ENCODE results near the gene NFATC1. TPM values are rescaled to one million over a fixed set of nuclear protein-coding genes. Genes with fewer than 3 reads are reported as not detected.

The NFATC1 gene
- total RNA-seq, 1 donor from 2014 or later = 1.1 TPM

DNA sequence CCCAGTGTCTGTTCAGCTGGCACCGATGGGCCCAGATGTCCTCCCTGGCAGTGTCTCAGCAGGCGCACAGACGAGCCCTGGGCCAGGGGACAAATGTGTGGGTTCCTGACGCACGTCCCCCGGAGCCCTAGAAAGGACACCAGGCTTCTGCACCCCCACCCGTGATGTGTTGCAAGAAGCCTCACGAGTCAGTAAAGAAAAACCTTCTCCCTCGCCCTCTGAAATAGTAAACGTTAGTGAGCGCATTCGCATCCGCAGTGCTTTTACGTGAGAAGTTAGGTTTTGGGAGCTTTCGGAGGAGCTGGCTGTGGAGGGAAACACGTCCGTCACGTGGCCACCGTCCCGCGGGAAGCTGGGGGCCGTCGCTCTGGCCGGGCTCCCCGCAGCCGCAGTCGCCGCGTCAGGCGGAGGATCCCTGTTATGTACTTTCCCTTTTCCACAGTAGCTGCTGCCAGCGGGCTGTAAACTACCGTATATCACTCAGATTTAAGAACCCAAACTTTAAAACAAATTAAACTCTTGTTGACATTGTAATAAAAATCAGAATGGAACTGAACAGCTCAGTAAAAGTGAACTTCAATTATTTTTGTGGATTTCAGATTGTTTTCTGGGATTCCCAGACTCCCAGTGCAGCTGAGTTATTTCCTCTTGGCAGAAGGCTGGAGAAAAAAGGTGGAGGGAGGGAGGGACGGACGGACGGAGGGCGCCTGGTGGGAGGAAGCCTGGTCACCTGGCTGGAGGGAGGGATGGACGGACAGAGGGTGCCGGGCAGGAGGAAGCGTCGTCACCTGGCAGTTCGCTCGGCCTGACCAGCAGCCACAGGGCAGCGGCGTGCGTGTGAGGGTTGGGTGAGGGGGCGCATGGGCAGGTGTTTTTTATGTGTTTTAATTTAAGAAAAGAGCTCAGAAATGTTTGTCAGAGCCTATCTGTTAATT is 112.1 kb downstream of the NFATC1 start:
- peak; percentile 22 for DNase-seq (ENCODE audit: low read depth)

DNA sequence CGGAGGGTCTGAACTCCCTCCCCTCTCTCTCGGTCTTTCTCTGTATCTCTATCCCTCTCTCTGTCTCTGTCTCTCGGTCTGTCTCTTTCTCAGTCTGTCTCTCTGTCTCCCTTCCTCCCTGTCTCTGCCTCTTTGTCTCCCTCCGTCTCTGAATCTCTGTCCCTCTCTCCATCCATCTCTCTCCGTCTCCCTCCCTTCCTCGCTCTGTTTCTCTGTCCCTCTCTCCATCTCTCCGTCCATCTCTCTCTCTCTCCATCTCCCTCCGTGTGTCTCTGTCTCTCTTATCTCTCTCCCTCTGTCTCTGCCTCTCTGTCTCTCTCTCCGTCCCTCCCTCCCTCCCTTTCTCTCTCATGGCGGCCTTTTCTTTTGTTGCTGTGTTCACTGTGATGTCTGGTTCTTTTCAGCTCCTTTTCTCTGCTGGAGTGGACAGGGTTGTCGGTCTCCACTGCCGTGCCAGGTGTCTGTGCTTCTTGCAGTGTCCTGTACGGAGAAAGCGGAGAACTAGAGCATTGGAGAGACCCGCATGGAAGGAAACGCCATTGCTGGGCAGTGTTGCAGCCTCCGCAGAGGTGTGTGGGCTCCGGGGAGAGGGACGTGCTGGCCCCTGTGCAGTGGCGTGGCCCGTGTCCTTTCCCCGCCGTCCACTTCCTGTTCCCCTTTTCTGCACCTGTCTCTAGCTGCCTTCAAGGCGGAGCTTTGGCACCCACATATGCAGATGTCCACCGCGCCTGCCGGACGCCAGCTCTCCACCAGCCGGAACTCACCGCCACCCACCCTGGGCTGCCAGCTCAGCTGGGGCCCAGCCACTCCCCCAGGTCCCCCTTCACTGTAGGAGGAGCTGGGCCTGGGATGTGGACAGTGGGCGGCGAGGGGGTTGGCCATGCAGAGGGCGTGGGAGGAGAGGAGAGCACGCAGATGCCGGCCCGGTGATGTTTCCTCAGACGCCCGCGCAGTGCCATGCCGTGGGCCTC is 113.1 kb downstream of the NFATC1 start:
- no peak for DNase-seq (ENCODE audit: low read depth)

DNA sequence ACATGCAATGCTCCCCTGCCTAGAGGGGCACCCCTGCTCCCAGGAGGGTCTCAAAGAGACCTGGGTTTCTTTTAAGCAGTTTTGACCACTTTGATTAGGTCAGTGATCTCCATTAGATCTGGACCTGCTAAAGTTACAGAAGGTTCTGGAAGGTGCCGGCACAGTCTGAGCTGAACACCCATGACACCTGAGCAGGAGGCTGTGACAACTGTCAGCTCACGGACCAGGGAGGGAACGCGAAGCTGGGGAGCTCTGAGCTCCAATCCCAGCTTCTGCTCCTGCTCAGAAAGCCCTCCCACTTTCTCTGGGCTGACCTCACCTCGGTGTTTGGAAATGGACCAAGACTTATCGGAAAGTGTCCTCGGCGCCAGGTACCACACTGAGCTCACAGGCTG is 113.8 kb downstream of the NFATC1 start:
- no peak for DNase-seq (ENCODE audit: low read depth)

DNA sequence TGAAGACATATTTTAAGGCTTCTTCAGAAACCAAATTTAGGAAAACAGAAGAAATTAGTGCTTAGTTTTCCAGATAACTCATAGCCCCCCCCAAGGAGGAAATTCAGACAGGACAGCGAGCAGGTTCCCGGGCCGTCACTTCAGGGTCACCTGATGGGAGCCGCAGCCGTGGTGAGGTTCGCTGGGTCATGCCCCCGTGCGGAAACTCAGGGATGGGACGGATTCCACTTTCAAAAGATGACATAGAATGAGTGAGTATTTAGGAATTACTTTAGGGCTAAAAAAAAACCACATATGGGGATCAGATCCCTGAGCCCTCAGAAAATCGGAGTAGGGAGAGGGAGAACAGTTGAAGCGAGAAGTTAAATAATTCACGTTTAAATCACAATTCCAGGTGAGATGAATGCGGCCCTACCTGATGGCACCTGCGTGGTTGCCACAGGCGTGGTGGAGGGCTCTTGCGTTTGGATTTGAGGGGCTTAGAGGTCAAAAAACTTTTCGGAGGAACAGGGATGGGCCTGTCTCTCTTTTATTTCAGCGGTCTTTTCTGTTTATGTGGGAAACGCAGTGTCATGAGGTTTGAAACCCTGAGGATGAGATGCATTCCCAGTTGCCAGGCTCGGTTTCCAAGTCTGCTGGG is 114.4 kb downstream of the NFATC1 start:
- DNase-seq (ENCODE audit: low read depth) = no peak

DNA sequence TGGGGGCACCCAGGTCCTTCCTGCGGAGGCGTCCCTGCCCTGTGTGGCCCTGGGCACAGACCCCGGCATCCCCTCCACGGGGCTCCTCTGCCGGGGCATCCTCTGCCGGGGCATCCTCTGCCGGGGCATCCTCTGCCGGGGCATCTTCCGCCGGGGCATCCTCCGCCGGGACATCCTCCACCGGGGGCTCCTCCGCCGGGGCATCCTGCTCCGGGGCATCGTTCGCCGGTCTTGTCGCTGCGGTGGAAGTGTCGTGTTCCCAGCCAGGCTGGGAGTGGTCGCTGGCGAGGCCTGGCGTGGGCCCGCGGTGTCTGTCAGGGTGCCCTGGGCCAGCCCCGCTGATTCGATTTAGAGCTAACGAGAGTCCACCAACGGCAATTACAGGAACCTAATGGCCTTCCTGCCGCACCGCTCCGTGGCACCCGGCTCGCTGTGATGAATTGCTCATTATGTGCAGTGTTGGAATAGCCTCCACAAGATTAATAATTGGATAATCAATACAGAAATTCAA is 115.1 kb downstream of the NFATC1 start:
- no peak for DNase-seq (ENCODE audit: low read depth)

DNA sequence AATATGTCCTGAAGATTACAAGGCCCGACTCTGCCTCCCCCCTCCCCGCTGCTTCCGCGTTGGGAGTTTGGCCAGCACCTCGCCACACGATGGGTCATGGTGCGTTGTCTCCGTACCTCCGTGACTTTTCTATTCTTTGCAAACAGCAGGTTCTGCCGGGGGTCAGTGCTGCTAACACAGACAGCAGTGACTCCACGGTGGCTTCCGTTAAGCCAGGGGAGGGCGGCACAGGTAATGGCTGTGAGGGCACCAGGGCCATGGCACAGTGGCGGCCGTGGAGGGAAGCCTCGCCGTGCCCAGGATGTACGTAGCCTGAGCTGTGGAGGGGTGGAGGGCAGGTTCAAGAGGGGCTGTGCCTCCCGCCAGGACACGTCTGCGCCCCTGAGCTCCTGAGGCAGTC is 115.5 kb downstream of the NFATC1 start:
- DNase-seq (ENCODE audit: low read depth) = no peak

- DNase-seq (ENCODE audit: low read depth) = no peak
These were observed 116.1 kb downstream of the NFATC1 start for GRCh38 chr18:79511671-79512301.

DNA sequence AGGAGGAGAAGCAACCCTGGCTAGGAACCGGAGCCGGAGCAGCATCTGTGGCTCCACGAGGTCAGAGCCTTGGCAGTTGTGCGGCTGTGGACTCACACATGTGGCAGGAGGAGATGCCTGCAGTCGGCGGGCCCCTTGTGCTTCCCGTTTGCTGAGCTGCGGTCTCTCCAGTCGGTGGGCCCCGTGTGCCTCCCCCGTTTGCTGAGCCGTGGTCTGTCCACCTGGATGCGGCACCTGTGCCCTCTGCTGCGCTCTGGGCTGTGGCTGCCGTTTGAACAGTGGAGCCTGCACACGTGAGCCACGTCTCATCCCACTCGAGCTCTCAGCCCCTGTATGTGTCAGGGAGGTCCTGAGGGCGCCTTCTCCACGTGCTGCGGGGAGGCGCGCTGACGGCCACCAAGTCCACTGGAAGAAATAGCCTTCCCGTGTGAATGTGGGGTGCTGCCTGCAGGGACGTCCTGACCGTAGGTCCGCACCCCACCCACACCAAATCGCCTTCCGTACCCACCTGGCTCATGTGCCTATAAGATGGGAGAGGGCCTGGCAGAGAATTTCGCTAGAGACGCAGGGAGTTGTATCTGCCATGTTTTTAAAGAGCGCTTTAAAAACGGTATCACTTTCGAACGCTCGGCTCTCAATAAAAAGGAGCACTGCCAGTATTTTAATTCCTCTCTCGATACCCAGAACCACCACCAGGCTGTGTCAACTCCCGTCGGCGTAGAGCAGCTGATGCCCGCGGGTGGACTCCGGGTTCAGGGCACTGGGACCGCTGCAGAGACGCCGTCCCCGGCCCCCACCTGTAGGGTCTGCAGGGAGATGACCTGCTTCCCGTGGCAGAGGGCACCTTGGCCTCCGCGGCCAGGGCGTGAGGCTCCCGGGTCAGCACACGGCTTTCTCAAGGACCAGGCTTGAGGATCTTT is 117.0 kb downstream of the NFATC1 start:
- no peak for DNase-seq (ENCODE audit: low read depth)

GRCh38 chr18:79513381-79514081 is 117.8 kb downstream of the NFATC1 start:
- no peak for DNase-seq (ENCODE audit: low read depth)

DNA sequence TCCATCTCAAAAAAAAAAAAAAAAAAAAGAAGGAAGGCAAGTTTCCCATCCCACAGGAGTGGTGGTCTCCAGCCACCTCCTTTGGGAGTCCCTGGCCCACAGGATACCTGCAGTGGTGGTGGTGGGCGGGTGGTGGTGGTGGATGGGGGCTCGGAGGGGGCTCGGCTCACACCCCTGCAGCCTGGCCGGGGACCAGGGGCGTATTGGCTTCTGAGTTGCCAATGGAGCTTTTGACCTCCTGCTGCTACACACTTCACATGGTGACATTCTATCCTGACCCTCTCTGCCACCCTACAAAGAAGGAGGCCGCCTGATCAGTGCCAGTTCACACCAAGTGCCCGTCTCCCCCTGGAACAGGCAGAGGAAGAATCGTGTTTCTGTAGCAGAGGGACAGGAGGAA is 119.6 kb downstream of the NFATC1 start:
- no peak for DNase-seq (ENCODE audit: low read depth)

DNA sequence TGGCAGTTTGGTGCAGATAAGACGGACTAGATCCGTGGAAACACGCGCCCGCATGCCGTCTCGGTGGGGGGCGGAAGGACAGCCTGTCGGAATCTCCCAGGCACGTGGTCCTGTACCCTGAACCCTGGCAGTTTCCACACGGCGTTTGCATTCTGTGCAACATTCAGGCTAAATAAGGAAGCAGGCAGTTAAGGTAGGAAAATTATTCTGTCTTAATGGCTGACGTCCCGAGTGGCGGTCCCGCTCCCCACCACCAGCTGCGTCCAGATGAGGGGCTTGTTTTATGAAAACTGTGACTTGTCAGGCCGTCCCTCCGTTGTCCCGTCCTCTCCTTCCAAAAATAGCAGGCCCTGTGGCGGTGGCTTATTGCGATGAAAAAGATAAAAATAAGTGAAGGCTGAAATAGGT is 120.2 kb downstream of the NFATC1 start:
- no peak for DNase-seq (ENCODE audit: low read depth)

DNA sequence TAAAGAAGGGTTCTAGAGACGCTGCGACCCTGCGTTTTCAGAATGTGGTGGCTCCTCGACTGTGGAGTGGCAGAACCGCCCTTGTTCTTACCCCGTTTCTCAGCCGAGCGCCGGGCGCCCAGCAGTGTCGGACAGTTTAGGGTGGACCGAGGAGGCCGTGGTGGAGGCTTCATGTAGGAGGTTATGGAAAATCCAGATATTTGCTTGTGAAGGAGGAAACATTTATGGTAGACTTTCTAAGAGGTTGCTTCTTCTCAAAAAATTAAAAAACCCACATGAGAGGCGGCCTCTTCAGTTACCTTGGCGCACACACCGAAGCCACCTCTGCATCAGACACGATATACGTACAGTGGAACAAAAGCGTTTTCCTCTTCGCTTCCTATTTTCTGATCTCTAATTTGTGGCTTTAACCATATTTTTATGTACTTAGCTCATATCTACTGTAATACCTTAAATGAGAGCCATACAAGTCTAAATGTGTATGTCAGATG is 120.8 kb downstream of the NFATC1 start:
- DNase-seq (ENCODE audit: low read depth) = no peak

- DNase-seq (ENCODE audit: low read depth) = no peak
These were observed 121.6 kb downstream of the NFATC1 start for GRCh38 chr18:79517341-79517740.

DNA sequence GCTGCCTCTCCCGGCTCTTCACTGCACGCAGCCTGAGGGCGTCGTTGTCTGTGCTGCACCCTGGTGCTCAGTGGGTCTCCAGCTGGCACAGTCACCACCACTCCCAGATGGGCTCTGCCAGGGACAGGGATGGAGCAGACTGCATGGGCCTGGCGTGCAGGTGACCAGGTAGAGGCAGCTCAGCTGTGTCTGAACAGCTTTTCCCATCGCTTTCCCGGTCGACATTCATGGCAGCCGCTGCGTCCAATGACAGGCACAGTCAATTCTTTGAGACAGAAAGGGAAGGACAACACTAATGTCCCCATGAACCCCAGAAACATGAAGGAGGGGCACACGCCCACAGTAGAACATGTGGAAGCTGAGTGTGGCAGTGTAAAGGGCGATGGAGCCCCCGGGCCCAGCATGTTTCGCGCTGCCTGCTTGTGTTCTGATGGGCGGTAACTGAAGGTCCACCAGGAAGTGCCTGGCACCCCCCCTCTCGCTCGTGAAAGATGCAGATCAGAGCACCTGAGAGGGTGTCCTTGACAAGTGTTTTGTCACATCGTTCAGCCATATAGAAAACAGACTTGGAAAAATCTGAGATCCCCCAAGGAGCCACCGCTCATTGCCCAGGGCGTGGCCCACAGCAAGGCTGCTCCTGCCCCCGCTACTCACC is 122.4 kb downstream of the NFATC1 start:
- DNase-seq (ENCODE audit: low read depth) = no peak

GRCh38 chr18:79518683-79519128 is 123.0 kb downstream of the NFATC1 start:
- DNase-seq (ENCODE audit: low read depth) = no peak

DNA sequence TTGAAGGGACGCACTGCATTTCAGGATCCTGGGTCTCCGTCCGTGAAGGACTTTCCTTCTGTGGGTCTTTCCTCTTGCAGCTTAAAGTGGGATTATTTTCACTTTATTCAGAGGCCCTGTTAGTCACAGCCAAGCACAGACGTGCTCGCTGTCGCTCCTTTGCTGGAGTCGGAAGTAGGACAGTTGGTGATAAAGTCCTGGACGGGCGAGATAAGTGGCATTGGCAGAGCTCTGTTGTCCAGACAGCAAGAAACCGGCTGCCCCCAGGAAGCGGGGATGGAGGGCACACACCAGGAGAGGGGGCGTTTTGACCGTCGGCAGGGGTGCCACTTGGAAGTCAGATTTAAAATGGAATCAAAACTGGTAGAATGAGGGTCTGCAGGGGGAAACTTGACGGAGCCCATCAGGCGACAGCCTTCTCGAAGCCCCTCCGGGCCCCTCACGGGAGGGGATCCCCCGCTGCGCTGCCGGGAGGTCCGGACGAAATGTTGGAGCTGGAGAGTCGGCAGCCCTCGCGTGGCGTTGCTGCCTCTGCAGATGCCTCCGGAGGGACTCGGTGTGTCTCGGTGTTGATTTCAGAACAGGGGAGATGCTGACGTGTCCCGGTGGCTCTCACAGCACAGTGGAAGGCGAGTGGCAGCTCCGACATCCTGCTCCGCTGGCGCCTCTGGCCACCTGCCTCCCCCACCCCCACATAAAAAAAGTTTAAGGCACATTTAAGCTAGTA is 124.2 kb downstream of the NFATC1 start:
- DNase-seq (ENCODE audit: low read depth) = no peak

DNA sequence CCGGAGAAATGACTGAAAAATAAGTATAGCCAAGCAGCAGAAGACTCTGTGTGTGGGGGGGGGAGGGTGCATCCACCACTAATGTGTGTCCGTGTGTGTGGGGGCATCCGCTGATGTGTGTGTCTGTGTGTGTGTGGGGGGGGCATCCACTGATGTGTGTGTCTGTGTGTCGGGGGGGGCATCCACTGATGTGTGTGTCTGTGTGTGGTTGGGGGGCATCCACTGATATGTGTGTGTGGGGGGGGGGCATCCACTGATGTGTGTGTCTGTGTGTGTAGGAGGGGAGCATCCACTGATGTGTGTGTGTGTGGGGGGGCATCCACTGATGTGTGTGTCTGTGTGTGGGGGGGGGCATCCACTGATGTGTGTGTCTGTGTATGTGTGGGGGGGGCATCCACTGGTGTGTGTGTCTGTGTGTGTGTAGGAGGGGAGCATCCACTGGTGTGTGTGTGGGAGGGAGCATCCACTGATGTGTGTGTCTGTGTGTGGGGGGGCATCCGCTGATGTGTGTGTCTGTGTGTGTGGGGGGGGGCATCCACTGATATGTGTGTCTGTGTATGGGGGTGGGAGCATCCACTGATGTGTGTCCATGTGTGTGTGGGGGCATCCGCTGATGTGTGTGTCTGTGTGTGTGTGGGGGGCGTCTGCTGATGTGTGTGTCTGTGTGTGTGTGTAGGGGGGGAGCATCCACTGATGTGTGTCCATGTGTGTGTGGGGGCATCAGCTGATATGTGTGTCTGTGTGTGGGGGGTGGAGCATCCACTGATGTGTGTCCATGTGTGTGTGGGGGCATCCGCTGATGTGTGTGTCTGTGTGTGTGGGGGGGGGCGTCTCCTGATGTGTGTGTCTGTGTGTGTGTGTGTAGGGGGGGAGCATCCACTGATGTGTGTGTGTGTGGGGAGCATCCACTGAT is 125.0 kb downstream of the NFATC1 start:
- no peak for DNase-seq (ENCODE audit: low read depth)

Data from renal cortical epithelial cell (primary cell).